Stimulated activated naive CD8-positive, alpha-beta T cell treated with anti-CD3 and anti-CD28 coated beads, Interleukin-15, amount 100 ng/mL, for 72 hours (primary cell): ENCODE data around the gene DBNDD2.

Source experiments
- ATAC-seq: fragments of 150-1000 bp; cut with Tn5 transposase; 2 replicates; pipeline ENCODE4 v1.10.0; 2021; ENCODE audit warnings: mild to moderate bottlenecking, moderate library complexity
- DNase-seq, 2 donors: peaks; one replicate each; pipeline ENCODE4 v3.0.0; 2021 to 2022
- H3K27ac Mint-ChIP-seq, 2 donors: one replicate each; pipeline ENCODE4 v1.8.0; 2022; ENCODE audit warnings: mild to moderate bottlenecking in 2 of 2, mixed read lengths in 2 of 2, moderate library complexity in 2 of 2
- H3K27me3 Mint-ChIP-seq: one replicate; pipeline ENCODE4 v1.8.0; 2022; ENCODE audit warnings: mixed read lengths
- H3K4me1 Mint-ChIP-seq: one replicate; pipeline ENCODE4 v1.8.0; 2022; ENCODE audit warnings: mild to moderate bottlenecking, mixed read lengths
- H3K4me3 Mint-ChIP-seq, 2 donors: one replicate each; pipeline ENCODE4 v1.8.0; 2022; ENCODE audit warnings: mild to moderate bottlenecking in 2 of 2, mixed read lengths in 2 of 2, moderate library complexity in 1 of 2
- H3K9me3 Mint-ChIP-seq, 2 donors: one replicate each; pipeline ENCODE4 v1.8.0; 2022; ENCODE audit warnings: mixed read lengths in 2 of 2

The DBNDD2 gene

GRCh38 chr20:45423700-45424099, 15.6 kb downstream of the DBNDD2 start:
- peaks cover 9% of the 10 kb centered on the region for H3K4me1 Mint-ChIP-seq
- no peak overlapping the region for H3K27ac Mint-ChIP-seq
- no peak for DNase-seq
- no peaks in the 10 kb centered on the region for H3K27me3 Mint-ChIP-seq
- H3K9me3 Mint-ChIP-seq, result no peaks in the 10 kb centered on the region
- no peak overlapping the region for H3K4me3 Mint-ChIP-seq
- no peak for ATAC-seq

GRCh38 chr20:45425561-45425960, 17.5 kb downstream of the DBNDD2 start:
- no peak overlapping the region for H3K4me3 Mint-ChIP-seq

DNA sequence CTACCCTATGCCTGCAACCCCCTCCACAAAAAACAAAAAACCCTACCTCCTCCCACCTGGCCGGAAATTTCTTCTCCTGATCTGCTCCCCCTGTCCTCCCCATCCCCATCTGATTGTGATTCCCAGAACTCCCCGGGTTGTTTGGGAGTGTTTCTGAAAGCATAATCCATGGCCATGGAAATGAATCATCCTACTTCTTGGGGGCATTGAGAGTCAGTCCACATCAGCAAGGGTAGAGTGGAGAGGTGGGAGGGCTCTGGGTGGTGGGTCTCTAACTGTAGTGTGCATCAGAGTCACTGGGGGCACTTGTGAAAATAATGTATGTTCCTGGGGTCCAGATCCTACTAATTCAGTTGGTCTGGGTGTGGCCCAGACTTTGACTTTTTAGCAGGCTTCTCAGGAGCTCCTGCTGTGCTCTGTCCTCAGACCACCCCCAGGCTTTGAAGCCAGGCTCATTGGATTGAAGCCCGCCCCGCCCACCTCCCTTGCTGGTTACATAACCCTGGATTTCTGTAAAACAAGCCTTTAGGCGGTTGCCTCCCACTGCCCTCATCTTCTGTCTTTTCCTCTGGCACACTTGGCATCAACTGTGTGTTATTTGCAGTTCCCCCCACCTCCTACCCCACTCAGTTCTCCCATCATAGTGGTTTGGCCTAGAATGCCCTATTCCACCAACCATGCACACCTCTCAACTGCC, 18.4 kb downstream of the DBNDD2 start:
- Mint-ChIP-seq H3K27me3 (no peaks in the 10 kb centered on the region), H3K27ac (peak overlapping the region in 1 of 2 donors; percentile 85), H3K4me3 (no peak overlapping the region), H3K9me3 (no peaks in the 10 kb centered on the region), H3K4me1 (no peaks in the 10 kb centered on the region)
- no peak for DNase-seq
- no peak for ATAC-seq

More at GRCh38 chr20:45425561-45425960, 17.5 kb downstream of the DBNDD2 start:
- ATAC-seq (no peak), DNase-seq (no peak)
- no peaks in the 10 kb centered on the region for H3K27me3 Mint-ChIP-seq
- no peaks in the 10 kb centered on the region for H3K4me1 Mint-ChIP-seq
- no peak overlapping the region for H3K27ac Mint-ChIP-seq
- no peaks in the 10 kb centered on the region for H3K9me3 Mint-ChIP-seq

DNA sequence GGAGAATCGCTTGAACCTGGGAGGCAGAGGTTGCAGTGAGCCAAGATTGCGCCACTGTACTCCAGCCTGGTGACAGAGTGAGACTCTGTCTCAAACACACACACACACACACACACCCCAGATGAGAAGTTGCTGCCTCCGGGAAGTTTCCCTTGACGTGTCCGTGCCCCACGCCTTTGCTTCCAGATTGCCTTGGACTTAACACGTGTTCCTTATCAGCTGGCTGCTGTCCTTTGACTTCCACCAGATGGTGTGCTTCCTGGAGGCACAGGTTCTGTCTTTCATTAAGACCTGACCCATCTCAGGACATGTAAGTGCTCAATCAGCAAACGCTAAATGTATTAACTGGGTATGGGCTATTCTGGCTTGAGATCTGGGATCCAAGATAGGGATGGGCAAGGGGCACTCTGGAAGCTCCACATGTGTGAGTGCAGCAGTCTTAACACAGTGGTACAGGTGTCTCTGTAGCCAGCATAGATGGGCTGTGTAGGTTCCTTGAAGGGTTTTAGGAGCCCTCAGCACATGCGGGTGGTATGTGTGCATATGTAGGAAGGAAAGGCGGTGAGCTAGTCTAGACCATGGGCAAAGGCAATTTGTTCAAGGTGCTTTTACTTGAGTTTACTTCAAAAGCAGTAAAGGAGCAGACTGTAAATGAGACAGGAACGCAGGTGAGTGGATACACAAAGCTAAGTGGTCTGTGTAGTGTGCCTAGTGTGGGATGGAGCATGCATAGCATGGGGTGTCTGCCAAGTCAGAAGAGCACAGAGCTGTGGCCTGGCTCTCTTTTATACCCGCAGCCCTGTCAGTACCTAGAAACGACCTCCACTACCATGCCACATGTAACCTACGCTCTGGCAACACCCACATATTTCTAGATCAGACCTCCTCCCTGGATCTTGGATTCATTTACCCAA, 19.4 kb downstream of the DBNDD2 start:
- Mint-ChIP-seq H3K27ac (no peak overlapping the region), H3K4me3 (no peak overlapping the region), H3K9me3 (no peaks in the 10 kb centered on the region), H3K4me1 (peaks cover 7% of the 10 kb centered on the region), H3K27me3 (no peaks in the 10 kb centered on the region)
- no peak for ATAC-seq
- DNase-seq, result no peak

- Mint-ChIP-seq H3K27ac (no peak overlapping the region), H3K4me1 (peaks cover 20% of the 10 kb centered on the region), H3K9me3 (no peaks in the 10 kb centered on the region), H3K27me3 (no peaks in the 10 kb centered on the region), H3K4me3 (no peak overlapping the region)
- no peak for ATAC-seq
- no peak for DNase-seq
Measured at GRCh38 chr20:45429618-45430017, 21.5 kb downstream of the DBNDD2 start.

- ATAC-seq, result peak; percentile 44
- Mint-ChIP-seq H3K27ac (no peak overlapping the region), H3K4me3 (no peak overlapping the region)
Measured at GRCh38 chr20:45432294-45432693, 24.2 kb downstream of the DBNDD2 start.

GRCh38 chr20:45433316-45433715, 25.2 kb downstream of the DBNDD2 start:
- Mint-ChIP-seq H3K9me3 (no peaks in the 10 kb centered on the region), H3K27ac (no peak overlapping the region), H3K4me3 (no peak overlapping the region), H3K4me1 (peaks cover 28% of the 10 kb centered on the region), H3K27me3 (no peaks in the 10 kb centered on the region)
- DNase-seq (no peak), ATAC-seq (no peak)

More at GRCh38 chr20:45432294-45432693, 24.2 kb downstream of the DBNDD2 start:
- Mint-ChIP-seq H3K27me3 (no peaks in the 10 kb centered on the region), H3K4me1 (peaks cover 28% of the 10 kb centered on the region), H3K9me3 (no peaks in the 10 kb centered on the region)
- DNase-seq, result peak in 1 of 2 donors; percentile 30

- Mint-ChIP-seq H3K9me3 (no peaks in the 10 kb centered on the region), H3K4me1 (peaks cover 28% of the 10 kb centered on the region), H3K27ac (no peak overlapping the region), H3K4me3 (no peak overlapping the region), H3K27me3 (no peaks in the 10 kb centered on the region)
- DNase-seq, result no peak
- ATAC-seq, result no peak
Measured at GRCh38 chr20:45433976-45434375, 25.9 kb downstream of the DBNDD2 start.

DNA sequence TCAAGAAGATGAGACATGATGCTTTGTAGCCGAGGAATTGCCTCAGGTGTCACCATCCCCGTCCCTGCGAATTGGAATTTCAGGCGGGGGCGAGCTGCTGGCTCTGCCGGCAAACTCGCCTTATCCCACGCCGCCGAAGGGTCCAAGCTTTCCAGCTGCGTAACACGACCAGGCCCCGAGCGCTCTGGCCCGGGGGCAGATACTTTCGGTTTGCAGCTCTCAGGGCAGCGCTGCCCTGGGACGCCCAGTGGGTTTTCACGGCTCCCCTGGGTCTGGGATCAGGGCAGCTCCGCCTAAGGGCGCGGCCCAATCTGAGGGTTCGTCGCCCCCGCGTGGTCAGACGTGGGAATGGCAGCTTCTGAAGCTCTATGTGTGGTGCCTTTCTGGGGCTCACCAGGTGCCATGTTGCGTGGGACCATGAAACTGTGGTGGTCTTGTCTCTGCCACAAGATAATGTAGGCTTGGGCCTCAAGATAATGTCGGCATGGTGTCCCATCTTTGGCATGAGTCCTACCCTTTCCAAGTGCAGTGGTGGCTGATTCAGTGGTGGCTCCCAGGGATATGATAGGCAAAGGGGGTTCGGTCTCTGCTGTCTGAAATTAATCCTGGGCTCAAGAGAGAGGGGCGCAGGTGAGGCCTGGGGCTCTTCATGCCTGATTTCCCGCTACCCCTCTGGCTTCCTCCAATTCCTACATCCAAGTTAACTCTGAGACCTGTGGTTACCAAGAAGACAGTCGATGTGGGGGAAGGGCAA, 28.8 kb downstream of the DBNDD2 start:
- H3K27ac Mint-ChIP-seq, result peak overlapping the region; percentile 81 to 93

GRCh38 chr20:45440424-45440823, 32.3 kb downstream of the DBNDD2 start:
- H3K27ac Mint-ChIP-seq, result no peak overlapping the region

More for the DNA sequence above, 28.8 kb downstream of the DBNDD2 start:
- H3K4me3 Mint-ChIP-seq, result peak overlapping the region; percentile 85 to 92
- no peaks in the 10 kb centered on the region for H3K9me3 Mint-ChIP-seq
- ATAC-seq (peak; percentile 99), DNase-seq (peak; percentile 87)
- H3K27me3 Mint-ChIP-seq, result no peaks in the 10 kb centered on the region
- peaks cover 27% of the 10 kb centered on the region for H3K4me1 Mint-ChIP-seq

DNA sequence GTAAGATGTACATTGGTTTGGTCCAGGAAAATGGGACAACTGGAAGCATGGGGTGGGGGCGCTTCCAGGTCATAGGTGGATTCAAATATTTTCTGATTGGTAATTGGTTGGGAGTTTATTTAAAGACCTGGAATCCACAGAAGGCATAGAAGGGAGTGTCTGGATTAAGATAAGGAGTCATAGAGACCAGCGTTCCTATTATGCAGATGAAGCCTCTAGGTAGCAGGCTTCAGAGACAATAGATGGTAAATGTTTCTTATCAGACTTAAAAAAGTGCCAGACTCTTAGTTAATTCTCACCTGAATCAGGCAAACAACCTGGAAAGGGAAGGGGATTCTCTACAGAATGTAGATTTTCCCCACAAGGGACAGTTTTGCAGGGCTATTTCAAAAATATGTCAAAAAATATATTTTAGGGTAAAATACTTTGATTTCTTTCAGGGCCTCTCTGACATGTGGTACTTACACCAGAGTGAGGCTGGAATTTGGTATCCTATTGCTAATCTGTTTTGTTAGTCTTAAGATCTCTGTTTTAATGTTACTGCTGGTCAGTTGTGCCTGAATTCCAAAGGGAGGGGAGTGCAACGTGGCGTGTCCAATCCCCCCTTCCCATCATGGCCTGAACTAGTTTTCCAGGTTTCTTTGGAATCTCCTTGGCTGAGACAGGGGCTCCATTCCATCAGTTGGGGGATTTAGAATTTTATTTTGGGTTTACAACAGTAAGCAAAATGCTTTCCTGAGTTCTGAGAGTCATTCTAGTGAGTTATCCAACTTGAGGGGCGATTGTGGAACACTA, 33.0 kb downstream of the DBNDD2 start:
- ATAC-seq (no peak), DNase-seq (no peak)
- Mint-ChIP-seq H3K27ac (no peak overlapping the region), H3K27me3 (peaks cover 16% of the 10 kb centered on the region), H3K4me1 (peaks cover 23% of the 10 kb centered on the region), H3K4me3 (no peak overlapping the region), H3K9me3 (no peaks in the 10 kb centered on the region)

More at GRCh38 chr20:45440424-45440823, 32.3 kb downstream of the DBNDD2 start:
- H3K9me3 Mint-ChIP-seq, result no peaks in the 10 kb centered on the region
- H3K4me1 Mint-ChIP-seq, result peaks cover 23% of the 10 kb centered on the region
- no peak overlapping the region for H3K4me3 Mint-ChIP-seq
- H3K27me3 Mint-ChIP-seq, result peaks cover 13% of the 10 kb centered on the region
- no peak for DNase-seq
- no peak for ATAC-seq

DNA sequence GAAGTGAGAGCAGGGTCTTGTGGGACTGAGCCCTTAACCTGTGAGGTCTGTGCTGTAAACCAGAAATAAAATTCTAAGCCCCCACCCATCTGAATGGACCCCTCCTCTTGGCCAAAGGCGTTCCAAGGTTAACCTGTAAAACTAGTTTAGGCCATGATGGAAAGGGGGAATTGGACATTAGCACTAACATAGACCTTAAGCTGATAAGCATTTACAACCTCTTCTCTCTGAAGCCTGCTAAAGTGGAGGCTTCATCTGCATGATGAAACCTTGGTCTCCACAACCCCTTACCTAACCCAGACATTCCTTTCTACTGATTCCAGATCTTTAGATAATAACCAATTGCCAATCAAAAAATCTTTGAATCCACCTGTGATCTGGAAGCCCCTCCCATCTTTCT, 33.7 kb downstream of the DBNDD2 start:
- ATAC-seq, result no peak
- DNase-seq, result no peak
- Mint-ChIP-seq H3K27me3 (peaks cover 16% of the 10 kb centered on the region), H3K9me3 (no peaks in the 10 kb centered on the region), H3K4me1 (peaks cover 20% of the 10 kb centered on the region), H3K4me3 (no peak overlapping the region), H3K27ac (peak overlapping the region in 1 of 2 donors; percentile 17)

DNA sequence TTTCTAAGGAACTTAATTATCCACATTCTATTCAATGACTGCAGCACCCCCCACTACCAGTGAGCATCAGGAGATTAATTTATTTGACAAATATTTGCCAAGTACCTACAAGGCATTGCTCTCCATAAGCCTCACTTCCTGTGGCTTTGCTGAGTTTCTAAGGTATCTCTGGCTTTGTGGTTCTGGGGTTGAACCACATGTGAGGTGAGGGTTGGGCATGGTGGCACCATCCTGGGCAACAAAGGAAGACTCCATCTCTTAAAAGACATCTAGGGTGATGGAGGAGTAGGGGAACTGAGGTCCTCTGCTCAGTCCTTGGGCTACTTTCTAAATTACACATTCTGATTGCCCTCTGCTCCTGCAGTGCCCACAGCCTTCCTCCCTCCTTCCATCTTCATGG, 36.0 kb downstream of the DBNDD2 start:
- Mint-ChIP-seq H3K27ac (no peak overlapping the region), H3K27me3 (peaks cover 16% of the 10 kb centered on the region), H3K4me3 (no peak overlapping the region), H3K4me1 (peaks cover 15% of the 10 kb centered on the region), H3K9me3 (no peaks in the 10 kb centered on the region)
- peak; percentile 25 to 54 for DNase-seq
- ATAC-seq, result peak; percentile 91

- peak; percentile 71 for ATAC-seq
- Mint-ChIP-seq H3K27ac (no peak overlapping the region), H3K9me3 (no peaks in the 10 kb centered on the region), H3K4me3 (no peak overlapping the region), H3K27me3 (peaks cover 16% of the 10 kb centered on the region), H3K4me1 (peaks cover 15% of the 10 kb centered on the region)
- peak in 1 of 2 donors; percentile 30 for DNase-seq
Measured at GRCh38 chr20:45445805-45446562, 37.9 kb downstream of the DBNDD2 start.
